HCT116 (cell line): ENCODE measurements around the gene MVB12A. TPM values are rescaled to one million over a fixed set of nuclear protein-coding genes. Genes with fewer than 3 reads are reported as not detected.

Experiments
- total RNA-seq: library from RNA; stranded (reverse); gene quantifications from one replicate; pipeline ENCODE4 v1.2.1, GENCODE V29; 2021; ENCODE audit not compliant: unreplicated experiment

The MVB12A gene
- total RNA-seq, 1 experiment from 2014 or later, result 91.7 TPM

Other genes starting within 250 kb of the MVB12A start
- 27.5 TPM for gene USE1, start 204.7 kb upstream of the MVB12A start, total RNA-seq
- gene OCEL1, start 193.8 kb upstream of the MVB12A start, total RNA-seq, result 39.8 TPM
- 88.0 TPM for gene NR2F6, start 174.1 kb upstream of the MVB12A start, total RNA-seq
- gene USHBP1, start 155.3 kb upstream of the MVB12A start, total RNA-seq, result 0.15 TPM
- gene BABAM1, start 152.6 kb upstream of the MVB12A start, total RNA-seq, result 93.3 TPM
- 14.8 TPM for gene ANKLE1, start 138.1 kb upstream of the MVB12A start, total RNA-seq
- gene ABHD8, start 116.6 kb upstream of the MVB12A start, total RNA-seq, result 5.2 TPM
- 114 TPM for gene MRPL34, start 114.2 kb upstream of the MVB12A start, total RNA-seq
- 68.6 TPM for gene DDA1, start 110.5 kb upstream of the MVB12A start, total RNA-seq
- 22.9 TPM for gene ANO8, start 85.2 kb upstream of the MVB12A start, total RNA-seq
- 73.0 TPM for gene GTPBP3, start 82.5 kb upstream of the MVB12A start, total RNA-seq
- 0.47 TPM for gene PLVAP, start 42.7 kb upstream of the MVB12A start, total RNA-seq
- not detected for gene CCDC194, start 25.9 kb upstream of the MVB12A start, total RNA-seq
- 5.4 TPM for gene BST2, start 14.4 kb upstream of the MVB12A start, total RNA-seq
- gene TMEM221, start 28.6 kb downstream of the MVB12A start, total RNA-seq, result 3.4 TPM
- not detected for gene NXNL1, start 40.9 kb downstream of the MVB12A start, total RNA-seq
- gene SLC27A1, start 50.5 kb downstream of the MVB12A start, total RNA-seq, result 22.5 TPM
- 68.5 TPM for gene PGLS, start 91.6 kb downstream of the MVB12A start, total RNA-seq
- gene COLGALT1, start 135.6 kb downstream of the MVB12A start, total RNA-seq, result 86.0 TPM